ENCODE results near the gene RIPOR3.
"Not testable (repeated sequence)": the region's sequence is repeated elsewhere in the genome, so short reads cannot be mapped to it uniquely, and the experiment has no call there.

Gene RIPOR3

DNA sequence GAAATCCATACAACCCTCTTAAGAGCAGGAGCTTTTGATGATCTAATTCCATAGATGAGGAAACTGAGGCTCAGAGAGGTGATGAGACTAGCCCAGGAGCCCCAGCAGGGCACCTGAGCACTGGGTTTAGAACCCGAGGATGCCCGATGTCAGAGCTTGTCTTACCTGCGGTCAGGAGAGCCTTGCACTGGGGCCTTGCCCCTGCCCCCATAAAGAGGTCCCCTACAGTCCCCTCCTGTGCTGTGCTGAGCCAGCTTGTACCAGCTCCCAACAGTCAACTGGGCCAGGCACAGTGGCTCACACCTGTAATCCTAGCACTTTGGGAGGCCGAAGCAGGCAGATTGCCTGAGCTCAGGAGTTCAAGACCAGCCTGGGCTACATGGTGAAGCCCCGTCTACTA lies 58.6 kb downstream of the RIPOR3 start:
- DNase-seq = no peak

DNA sequence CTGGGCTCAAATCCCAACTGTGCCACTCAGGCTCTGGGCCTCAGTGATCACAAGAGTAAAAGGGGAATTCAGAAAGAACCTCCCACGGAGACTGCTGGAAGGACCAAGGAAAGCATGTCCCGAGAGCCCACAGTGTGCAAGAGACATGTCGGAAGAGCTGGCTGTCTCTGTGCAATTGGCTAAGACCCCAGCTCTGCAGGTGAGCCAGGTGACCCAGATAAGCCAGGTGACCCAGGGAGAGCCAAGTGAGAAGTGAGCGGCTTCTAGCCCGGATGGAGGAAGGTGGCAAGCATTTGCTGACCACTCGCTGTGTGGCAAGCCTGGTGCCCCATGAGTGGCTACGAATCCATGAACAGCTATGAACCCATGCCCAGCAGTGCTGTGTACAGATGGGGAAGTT lies 59.1 kb downstream of the RIPOR3 start:
- no peak for DNase-seq

GRCh38 chr20:50630578-50631263 lies 60.6 kb downstream of the RIPOR3 start:
- no peak for DNase-seq

GRCh38 chr20:50629670-50630045 lies 61.7 kb downstream of the RIPOR3 start:
- no peak for DNase-seq

DNA sequence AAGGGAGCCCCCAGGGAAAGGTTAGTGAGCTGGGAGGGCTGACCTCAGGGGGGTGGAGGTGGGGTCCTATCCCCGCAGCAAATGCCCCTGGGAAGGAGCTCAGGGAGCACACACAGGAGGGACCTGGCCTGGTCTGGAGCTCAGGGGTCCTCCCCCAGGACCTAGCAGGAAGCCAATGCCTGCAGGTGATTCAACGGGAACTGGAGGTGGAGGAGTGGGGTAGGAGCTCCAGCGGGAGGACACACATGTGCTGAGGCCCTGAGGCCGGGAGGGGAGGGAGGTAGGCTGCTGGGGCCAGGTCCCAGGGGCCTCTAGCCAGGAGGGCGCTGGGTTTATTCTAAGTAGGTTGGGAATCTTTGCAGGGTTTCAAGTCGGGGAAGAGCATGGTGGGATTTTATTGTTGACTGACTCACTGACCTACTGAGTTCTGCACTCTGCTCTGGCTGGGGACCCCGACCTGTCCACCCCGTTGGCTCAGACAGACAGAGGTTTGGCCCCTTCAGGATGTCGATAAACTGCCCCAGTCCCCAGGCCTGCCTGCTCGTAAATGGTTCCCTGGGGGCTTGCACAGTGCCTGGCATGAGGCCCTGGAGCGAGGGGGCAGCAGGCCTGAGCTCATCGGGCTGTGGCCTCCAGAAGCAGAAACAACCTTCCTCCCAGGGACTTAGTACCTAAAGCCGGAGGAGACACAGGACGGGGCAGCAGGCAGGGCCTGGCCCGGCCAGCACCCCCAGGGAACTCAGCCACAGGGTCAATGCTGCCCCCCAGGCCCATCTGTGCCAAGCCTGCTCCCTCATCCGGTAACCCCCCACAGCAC lies 62.3 kb downstream of the RIPOR3 start:
- DNase-seq = no peak

DNA sequence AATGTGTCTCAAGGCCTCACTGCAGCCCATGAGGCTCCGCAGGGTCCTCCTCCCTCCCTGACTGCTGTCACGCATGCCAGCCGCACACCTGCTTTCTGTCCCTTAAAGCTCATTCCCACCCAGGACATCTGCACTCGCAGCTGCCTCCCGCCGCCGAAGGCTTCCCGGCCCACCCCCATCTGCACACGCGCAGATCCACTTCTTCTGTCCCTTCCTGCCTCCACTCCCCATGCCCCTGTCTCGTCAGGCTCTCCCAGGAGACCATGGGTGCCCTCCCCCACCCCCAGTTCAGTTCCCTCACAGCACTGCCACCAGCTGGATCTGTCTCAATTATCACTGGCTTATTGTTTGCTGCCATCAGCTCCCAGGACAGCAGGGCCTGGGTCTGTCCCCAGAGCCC lies 63.0 kb downstream of the RIPOR3 start:
- no peak for DNase-seq

DNA sequence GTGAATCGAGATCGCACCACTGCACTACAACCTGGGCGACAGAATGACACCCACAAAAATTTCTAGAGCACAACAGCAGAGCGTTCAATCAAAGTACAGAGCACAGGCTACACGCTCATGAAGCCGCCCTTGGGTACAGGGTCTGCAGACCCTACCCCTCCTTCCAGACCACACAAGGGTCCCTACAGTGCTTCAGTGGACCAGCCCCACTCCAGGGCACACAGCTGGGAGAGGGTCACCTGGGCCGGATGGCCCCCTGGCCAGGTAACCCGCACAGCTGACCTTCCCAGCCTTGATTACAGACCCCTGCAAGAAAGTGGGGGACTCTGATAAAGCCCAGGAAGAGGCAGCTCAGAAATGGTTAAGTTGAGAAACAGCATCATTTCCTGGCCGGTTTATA lies 63.6 kb downstream of the RIPOR3 start:
- DNase-seq = no peak

- peak; percentile 70 for DNase-seq
These were observed 65.2 kb downstream of the RIPOR3 start for GRCh38 chr20:50625986-50626677.

DNA sequence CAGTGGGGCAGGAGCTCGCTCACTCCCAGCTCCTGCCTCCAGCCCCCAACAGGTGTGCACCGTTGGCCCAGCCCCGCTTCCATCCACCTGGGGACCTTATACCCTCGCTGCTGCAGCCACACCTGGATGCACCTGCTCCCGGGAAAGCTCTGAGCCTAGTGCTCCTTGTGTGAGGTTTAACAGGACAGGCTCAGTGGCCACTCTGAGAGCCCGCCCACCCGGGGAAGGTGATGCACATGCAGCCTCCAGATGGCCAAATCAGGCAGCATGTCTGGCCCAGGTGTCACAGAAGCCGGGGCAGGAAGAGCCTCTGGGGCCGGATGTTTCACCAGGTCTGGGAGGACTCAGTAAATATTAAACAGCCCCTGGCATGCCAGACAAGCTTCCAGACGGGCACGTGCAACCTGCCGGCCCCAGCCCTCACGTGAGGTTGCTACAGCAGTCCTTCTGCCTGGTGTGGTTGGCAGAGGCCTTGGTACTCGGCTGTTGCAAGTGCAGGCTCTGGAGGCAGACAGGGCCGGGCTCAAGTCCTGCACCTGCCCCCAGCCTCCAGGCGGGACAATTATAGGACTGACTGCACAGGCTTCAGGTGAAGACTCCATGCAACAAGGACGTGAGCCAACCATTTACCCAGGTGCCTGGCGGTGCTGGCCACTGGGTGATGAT lies 66.9 kb downstream of the RIPOR3 start:
- no peak for DNase-seq

GRCh38 chr20:50621068-50621665 lies 70.2 kb downstream of the RIPOR3 start:
- no peak for DNase-seq

DNA sequence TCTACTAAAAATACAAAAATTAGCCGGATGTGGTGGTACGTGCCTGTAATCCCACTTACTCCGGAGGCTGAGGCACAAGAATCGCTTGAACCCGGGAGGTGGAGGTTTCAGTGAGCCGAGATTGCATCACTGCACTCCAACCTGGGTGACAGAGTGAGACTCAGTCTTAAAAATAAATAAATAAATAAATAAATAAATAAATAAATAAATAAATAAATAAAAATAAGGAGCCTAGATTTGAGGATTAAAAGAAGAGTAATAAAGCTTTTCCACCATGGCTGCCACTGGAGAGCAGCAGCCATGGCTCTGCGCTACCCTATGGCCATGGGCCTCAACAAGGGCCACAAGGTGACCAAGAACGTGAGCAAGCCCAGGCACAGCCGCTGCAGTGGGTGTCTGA lies 70.9 kb downstream of the RIPOR3 start:
- not testable (repeated sequence) for DNase-seq

- DNase-seq = no peak
These were observed 72.8 kb downstream of the RIPOR3 start for GRCh38 chr20:50618537-50618936.

- no peak for DNase-seq
These were observed 74.3 kb downstream of the RIPOR3 start for GRCh38 chr20:50617022-50617421.

GRCh38 chr20:50615407-50615806 lies 75.9 kb downstream of the RIPOR3 start:
- DNase-seq = no peak

DNA sequence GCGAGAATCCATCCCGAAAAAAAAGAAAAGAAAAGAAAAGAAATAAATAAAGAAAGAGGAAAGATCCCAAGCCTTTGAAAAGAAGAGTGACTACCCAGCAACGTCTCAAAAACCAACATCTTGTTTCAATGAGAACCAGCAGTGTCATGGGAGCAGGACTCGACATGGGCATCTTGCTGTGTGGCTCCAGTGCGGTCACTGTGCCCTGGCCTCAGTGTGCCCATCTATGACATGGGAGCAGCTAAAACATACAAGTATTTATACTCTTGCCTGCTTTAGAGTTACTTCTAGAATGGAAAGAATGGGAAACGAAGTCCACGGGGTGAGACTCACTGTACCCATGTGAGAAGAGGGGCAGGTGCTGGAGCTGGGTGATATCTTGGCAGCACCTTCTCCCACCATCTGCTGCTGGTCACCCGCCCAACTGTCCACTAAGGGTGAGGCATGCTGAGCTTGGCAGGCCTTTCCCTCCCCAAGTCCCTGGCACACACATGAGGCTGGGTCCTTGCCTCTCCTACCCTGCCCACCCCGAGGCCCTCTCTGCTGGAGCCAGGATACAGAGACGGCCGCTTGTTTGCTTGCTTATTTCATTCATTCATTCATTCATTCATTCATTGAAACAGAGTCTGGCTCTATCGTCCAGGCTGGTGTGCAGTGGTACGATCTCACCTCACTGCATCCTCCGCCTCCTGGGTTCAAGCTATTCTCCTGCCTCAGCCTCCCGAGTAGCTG lies 77.7 kb downstream of the RIPOR3 start:
- no peak for DNase-seq

- no peak for DNase-seq
These were observed 80.1 kb downstream of the RIPOR3 start for GRCh38 chr20:50611128-50611810.

- peak; percentile 27 for DNase-seq
These were observed 81.1 kb downstream of the RIPOR3 start for GRCh38 chr20:50610212-50610718.

- no peak for DNase-seq
These were observed 81.8 kb downstream of the RIPOR3 start for GRCh38 chr20:50609438-50609989.

DNA sequence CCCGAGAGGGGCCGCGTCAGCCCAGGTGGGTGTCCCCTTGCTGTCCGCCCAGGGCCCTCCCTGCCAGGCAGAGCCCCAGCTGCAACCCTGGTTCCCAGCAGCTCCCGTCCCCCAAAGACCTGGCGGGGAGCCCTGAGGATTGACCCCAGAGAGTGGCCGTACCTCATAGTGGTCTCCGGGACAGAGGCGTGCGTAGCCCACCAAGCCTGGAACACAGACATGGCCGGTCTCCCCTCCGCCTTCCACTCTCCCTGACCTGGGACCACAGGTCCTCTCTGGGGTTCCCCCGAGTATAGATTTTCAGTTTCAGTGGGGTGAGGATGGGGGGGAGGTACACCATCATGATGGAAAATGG lies 82.6 kb downstream of the RIPOR3 start:
- no peak for DNase-seq

- no peak for DNase-seq
These were observed 83.2 kb downstream of the RIPOR3 start for GRCh38 chr20:50607850-50608749.

All from hematopoietic multipotent progenitor cell treated with erythropoietin and hydrocortisone succinate and interleukin-3 and kit ligand, for 4 days (in vitro differentiated cells).